ENCODE results near the gene CST6.

Gene CST6

GRCh38 chr11:66011785-66012303 is at the start of gene CST6:
Gene CST6, plus strand, starts transcription at chr11:66012008. Its CDS starts 37 bp downstream, at chr11:66012045.
- no peak for DNase-seq (ENCODE audit: low read depth in 1 of 2, low spot score in 1 of 2)

DNA sequence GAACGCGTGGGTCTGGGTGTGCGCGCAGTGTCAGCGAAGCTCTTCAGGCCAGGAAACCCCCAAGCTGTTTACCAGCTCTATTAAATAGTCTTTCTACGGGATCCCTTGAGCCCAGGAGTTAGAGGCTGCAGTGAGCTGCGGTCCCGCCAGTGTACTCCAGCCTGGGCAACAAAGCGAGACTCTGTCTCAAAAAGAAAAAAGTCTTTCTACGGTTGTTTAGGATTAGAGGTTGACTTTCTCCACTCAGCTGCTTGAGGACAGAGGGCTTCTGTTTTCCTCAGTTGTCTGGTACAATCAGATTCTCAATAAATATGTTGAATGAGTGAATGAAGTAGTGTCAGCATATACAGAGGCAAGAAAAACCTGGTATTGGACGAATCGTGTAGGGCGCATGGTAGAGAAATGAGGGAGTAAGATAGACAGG is 49.7 kb upstream of the CST6 start:
- DNase-seq (ENCODE audit: low read depth in 1 of 2, low spot score in 1 of 2), result no peak

DNA sequence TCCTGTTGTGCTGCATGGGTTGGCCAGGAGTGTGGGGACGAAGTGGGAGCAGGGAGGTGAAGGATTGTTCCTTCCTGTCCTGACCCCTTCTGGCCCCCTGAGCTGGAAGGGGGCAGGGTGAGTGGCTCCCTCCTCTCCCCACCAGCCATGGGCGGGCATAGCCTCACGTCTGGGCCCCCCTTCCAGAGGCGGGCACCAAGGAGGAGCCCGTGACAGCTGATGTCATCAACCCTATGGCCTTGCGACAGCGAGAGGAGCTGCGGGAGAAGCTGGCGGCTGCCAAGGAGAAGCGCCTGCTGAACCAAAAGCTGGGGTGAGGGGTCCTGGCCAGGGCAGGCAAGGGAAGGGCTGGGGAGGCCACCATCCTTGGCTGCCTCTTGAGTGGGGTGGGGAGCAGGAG is 46.9 kb upstream of the CST6 start:
- DNase-seq (ENCODE audit: low read depth in 1 of 2, low spot score in 1 of 2), result no peak

GRCh38 chr11:65965986-65966762 is 45.6 kb upstream of the CST6 start:
- DNase-seq (ENCODE audit: low read depth in 1 of 2, low spot score in 1 of 2), result no peak

GRCh38 chr11:65967329-65967934 is 44.4 kb upstream of the CST6 start:
- no peak for DNase-seq (ENCODE audit: low read depth in 1 of 2, low spot score in 1 of 2)

DNA sequence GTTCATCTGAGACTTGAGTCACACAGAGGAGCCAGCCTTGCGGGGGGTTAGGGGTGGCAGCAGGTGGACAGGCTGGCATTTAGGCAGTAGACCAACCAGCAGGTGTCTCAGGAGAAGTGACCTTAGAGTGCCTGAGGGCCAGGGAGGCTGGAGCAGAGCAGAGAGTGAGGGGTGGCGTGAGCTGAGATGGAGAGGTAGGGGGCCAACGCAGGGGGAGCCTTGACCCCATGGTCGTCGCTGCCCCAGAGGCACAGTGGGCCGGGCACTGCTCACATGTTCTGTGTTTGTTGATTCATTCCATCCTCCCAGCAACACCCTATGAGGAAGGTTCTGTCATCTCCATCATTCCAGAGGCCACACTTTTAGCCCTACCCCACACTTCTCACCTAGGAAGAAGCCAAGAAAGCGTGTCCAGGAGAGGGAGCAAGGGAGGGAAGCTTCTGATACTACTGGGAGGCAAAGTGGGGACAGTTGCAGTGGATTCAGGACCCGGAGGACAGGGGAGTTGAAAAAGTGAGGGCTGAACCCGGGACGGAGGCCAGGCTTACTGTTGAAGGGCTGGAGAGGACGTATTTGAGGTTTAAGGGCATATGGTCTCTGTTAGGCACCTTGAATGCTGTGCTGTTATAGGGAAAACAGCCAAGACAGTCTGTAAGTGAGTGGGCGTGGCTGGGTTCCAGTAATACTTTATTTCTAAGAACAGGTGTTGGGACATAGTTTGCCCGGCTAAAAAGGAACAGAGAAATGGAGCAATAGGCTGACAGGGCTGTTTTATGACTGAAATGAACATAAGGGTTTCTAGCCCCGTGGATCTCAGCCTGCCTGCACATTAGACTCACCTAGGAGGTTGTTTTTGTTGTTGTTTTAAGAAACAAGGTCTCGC is 43.0 kb upstream of the CST6 start:
- no peak for DNase-seq (ENCODE audit: low read depth in 1 of 2, low spot score in 1 of 2)

DNA sequence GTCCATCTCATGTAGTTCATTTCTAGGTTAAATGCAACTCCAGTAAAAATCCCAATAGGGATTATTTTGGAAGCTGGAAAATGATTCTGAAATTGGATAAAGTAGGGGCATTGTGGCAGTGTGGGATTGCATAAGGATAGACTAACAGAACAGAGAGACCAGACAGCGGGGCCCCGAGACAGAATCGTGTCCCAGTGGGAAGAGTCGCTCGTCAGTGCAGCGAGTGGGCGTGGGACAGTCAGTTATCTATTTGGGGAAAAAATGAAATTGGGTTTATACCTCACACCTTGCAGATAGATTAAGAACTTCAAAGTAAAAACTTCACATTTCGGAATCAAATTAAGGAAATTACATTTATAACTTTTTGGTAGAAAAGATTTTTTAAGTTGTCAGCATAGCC is 39.7 kb upstream of the CST6 start:
- DNase-seq (ENCODE audit: low read depth in 1 of 2, low spot score in 1 of 2), result no peak

GRCh38 chr11:65973439-65974110 is 38.2 kb upstream of the CST6 start:
- DNase-seq (ENCODE audit: low read depth in 1 of 2, low spot score in 1 of 2), result no peak

GRCh38 chr11:65975771-65976170 is 36.0 kb upstream of the CST6 start:
- DNase-seq (ENCODE audit: low read depth in 1 of 2, low spot score in 1 of 2), result no peak

DNA sequence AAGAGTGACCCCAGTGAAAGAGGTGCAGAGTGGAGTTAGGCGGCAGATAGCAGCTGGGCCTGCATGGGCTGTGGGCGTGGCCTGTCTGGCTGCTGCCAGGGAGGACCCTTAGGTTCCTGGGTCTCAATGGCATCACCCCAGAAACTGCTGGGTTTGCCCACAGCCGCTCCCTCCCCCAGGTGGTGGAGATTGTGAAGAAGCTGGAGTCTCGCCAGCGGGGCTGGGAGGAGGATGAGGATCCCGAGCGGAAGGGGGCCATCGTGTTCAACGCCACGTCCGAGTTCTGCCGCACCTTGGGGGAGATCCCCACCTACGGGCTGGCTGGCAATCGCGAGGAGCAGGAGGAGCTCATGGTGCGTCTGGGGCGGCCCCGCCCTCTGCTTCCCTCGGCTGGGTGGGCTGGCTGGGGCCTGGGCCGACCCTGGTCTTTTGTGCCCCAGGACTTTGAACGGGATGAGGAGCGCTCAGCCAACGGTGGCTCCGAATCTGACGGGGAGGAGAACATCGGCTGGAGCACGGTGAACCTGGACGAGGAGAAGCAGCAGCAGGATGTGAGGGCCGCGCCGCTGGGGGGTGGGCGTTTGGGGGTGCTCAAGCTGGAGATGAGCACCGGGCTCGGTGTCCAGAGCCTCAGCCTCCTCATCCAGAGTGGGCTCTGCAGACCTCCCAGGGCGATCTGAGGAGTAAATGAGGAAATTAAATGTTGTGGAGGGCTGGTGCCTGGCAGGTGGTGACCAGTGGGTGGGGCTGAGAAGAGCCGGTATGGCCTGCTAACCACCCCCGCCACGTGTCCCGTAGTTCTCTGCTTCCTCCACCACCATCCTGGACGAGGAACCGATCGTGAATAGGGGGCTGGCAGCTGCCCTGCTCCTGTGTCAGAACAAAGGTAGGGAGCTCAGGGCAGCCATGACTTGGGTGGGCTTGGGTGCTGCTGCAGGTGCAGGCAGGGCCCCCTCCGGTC is 35.3 kb upstream of the CST6 start:
- DNase-seq (ENCODE audit: low read depth in 1 of 2, low spot score in 1 of 2), result no peak

DNA sequence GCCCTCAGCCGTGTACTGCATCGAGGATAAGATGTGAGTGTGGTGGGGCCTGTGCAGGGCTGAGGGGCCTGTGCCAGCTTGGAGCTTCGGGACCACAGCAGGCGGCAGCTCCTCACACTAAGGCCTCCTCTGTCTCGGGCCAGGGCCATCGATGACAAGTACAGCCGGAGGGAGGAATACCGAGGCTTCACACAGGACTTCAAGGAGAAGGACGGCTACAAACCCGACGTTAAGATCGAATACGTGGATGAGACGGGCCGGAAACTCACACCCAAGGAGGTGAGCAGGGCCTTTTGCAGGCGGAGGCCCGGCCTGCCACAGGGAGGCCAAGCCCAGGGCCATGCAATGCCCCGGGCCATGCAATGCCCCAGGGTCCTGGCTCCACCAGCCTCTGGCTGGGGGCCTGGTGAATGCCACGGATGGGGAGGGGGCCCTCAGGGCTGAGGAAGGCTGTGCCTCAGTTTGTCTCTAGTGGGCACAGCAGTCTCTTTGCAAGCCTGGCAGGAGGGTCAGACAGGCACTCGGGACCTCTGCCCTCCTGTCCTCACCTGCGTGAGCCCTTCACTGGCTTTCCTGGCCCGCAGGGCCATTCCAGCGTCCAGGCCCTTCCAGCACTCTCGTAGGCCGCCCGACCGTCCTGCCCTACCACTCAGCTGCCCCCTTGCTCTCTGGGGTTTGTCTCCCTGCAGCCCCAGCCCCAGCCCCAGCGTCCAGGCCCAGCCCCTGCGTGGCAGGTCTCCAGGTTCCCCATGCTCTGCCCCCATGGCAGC is 34.0 kb upstream of the CST6 start:
- DNase-seq (ENCODE audit: low read depth in 1 of 2, low spot score in 1 of 2), result no peak

DNA sequence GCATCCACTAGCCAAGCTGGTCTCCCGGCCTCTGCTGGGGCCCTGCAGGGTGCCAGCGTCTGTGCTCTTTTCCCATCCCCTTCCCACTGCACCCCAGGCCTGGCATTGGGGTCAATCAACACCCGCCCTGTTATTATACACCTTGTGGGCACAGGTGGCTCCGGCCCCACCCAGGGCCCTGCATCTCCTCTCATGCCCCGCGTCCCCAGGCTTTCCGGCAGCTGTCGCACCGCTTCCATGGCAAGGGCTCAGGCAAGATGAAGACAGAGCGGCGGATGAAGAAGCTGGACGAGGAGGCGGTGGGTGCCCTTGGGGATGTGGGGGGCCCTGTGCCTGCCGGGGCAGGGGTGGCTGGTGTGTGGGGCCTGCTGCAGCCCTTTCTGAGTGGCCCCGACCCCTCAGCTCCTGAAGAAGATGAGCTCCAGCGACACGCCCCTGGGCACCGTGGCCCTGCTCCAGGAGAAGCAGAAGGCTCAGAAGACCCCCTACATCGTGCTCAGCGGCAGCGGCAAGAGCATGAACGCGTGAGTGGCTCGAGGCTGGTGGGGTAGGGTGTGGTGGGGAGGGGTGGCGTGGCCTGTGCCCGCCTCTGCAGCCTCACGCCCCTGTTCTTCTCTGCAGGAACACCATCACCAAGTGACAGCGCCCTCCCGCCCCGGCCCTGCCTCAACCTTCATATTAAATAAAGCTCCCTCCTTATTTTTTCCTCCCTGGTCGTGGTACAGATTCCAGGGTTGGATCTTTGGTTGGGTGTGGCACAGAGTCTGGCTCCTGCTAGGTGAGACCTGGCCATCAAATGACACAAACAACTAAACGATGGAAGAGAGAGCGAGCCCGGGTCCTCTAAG is 33.2 kb upstream of the CST6 start:
- no peak for DNase-seq (ENCODE audit: low read depth in 1 of 2, low spot score in 1 of 2)

DNA sequence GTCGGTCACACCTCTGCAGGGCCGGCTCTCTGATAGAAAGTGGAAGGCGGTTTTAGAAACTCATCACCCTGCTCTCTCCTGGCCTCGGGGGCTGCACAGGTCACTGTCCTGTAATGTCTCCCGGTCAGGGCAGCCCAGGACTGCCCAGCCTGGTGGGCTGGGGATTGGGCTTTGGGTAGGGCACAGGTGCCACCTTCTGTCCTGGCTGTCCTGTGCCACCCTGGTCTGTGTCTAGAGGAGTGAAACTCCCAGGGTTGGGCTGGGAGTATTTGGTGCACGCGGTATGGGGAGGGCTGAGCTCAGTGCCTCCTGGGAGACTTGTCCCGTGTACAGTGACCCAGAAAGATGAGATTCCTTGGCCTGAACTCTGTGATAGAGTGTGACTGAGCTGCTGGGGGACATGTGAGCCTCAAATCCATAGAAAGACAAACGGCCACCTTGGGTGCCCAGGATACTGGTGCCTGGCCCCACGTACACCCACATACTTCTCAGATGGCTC is 32.5 kb upstream of the CST6 start:
- no peak for DNase-seq (ENCODE audit: low read depth in 1 of 2, low spot score in 1 of 2)

GRCh38 chr11:65981101-65981740 is 30.6 kb upstream of the CST6 start:
- no peak for DNase-seq (ENCODE audit: low read depth in 1 of 2, low spot score in 1 of 2)

DNA sequence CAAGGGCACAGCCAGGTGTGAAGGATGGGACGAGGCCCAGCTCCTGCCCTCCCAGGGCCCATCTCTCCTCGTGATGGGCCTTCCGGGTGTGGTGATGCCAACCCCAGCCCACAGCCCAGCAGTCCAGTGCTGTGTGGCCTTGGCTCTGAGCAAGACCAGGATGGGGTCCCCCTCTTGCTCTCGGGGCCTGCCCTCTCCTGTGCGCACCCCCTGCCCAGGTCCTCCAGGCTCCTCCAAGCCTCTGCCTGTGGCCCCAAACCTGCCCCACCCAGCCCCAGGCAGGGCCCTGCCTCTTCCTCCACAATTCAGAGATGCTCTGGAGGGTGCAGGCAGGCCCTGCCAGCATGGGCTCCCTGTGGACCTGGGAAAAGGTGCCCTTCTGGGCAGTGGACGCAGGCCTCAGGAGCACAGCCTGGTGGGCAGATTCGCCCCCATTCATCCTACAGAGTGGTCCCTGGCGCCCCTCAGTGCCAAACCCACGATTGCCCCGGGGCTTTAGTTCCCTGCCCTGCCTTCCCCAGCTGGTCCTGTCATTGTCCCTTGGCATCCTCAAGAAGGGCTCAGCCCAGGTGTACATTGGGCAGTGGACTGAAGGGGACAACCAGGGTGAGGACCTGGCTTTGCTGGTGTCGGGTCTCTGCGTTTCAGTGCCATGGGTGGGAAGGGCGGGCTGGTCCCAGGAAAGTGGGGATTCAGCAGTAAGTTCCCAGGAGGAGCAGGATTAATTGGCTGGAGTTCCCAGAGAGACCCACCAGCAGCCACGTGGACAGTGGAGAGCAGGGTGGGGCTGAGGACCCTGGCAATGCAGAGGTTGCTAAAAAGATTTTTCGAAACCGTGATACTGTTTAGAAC is 29.6 kb upstream of the CST6 start:
- DNase-seq (ENCODE audit: low read depth in 1 of 2, low spot score in 1 of 2), result no peak

DNA sequence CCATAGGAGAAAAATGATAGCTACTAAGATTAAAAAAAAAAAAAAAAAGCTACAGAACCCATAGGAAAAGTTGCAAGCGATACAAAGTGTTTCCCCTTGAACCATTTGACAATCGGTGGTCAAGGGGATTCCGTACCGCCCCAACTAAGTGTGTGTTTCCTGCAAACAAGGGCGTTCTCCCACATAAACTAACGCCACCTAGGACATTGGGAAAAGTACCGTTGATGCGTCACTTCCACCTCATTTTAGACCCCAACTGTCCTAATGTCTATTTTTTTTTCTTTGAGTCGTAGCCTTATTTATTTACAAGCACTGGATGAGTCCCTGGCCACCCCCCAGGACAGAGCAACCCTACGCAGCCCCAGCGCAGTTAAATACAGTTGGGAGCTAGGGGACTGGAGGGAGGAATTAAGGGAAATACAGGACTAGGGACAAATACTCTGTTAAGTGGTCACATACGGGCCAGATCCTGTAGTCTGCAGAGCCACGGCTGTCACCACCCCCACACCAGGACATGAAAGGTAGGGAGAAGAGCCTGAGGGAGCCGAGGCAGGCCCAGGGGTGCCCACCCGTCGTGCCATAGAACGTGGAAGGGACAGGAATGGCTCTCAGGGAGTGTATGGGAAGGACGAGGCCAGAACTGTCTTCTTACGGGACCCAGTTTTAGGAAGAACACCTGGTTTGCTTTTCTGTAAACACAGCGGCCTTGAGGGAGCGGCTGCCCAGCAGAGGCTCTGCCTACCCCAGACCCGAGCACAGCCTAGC is 28.8 kb upstream of the CST6 start:
- no peak for DNase-seq (ENCODE audit: low read depth in 1 of 2, low spot score in 1 of 2)

All from activated T-helper 1 cell treated with anti-CD3 and anti-CD28 coated beads, Interleukin-2, amount 50 U/mL, for 16 hours (primary cell).